ACC112 (cell line): ENCODE data around the gene ARSB.
"Not testable (repeated sequence)": the region's sequence is repeated elsewhere in the genome, so short reads cannot be mapped to it uniquely, and the experiment has no call there.

Source experiments
- H2AFZ ChIP-seq: fragments of 200-600 bp; sonication (generic); one replicate; pipeline ENCODE4 v1.6.0; 2017; ENCODE audit warnings: antibody characterized with exemption, low read length; ENCODE audit not compliant: unreplicated experiment
- H3K27ac ChIP-seq: fragments of 200-600 bp; sonication (generic); 2 replicates; pipeline ENCODE4 v1.5.1; 2014; ENCODE audit warnings: low read depth, mild to moderate bottlenecking, antibody characterized with exemption, low read length, moderate library complexity
- H3K27me3 ChIP-seq: fragments of 200-600 bp; sonication (generic); 2 replicates; pipeline ENCODE4 v1.6.1; 2014; ENCODE audit warnings: mild to moderate bottlenecking, antibody characterized with exemption, low read length, moderate library complexity, mixed read lengths; ENCODE audit not compliant: insufficient read depth
- H3K36me3 ChIP-seq: fragments of 200-600 bp; sonication (generic); 2 replicates; pipeline ENCODE4 v1.6.1; 2016; ENCODE audit warnings: mild to moderate bottlenecking, antibody characterized with exemption, low read length, moderate library complexity, mixed read lengths; ENCODE audit not compliant: insufficient read depth
- H3K4me1 ChIP-seq: fragments of 200-600 bp; sonication (generic); one replicate; pipeline ENCODE4 v1.6.1; 2016; ENCODE audit warnings: low read length, mixed read lengths; ENCODE audit not compliant: insufficient read depth, unreplicated experiment, control insufficient read depth
- H3K4me3 ChIP-seq: fragments of 200-600 bp; sonication (generic); 2 replicates; pipeline ENCODE4 v1.5.1; 2014; ENCODE audit warnings: mild to moderate bottlenecking, low read depth, low read length
- H3K79me2 ChIP-seq: fragments of 200-600 bp; sonication (generic); one replicate; pipeline ENCODE4 v1.6.0; 2016; ENCODE audit warnings: low read length; ENCODE audit not compliant: control insufficient read depth, unreplicated experiment, insufficient read depth

ARSB gene

GRCh38 chr5:78888580-78889368, 96.3 kb downstream of the ARSB start:
- peaks cover 15% of the 10 kb centered on the region for H3K4me1 ChIP-seq
- H3K27ac ChIP-seq, result peak overlapping the region; percentile 43; the same call in 1 of the 2 replicates
- no peaks in the 10 kb centered on the region for H3K36me3 ChIP-seq
- H3K27me3 ChIP-seq, result no peaks in the 10 kb centered on the region
- 0 out of 2 replicates have a peak overlapping the region, but pooled peaks have one; percentile 20 for H3K4me3 ChIP-seq
- no peak overlapping the region for H2AFZ ChIP-seq
- H3K79me2 ChIP-seq, result no peaks in the 10 kb centered on the region

- no peak overlapping the region for H3K27ac ChIP-seq
- peaks cover 15% of the 10 kb centered on the region for H3K4me1 ChIP-seq
- H3K27me3 ChIP-seq, result no peaks in the 10 kb centered on the region
- H2AFZ ChIP-seq, result no peak overlapping the region
- no peak overlapping the region for H3K4me3 ChIP-seq
- H3K79me2 ChIP-seq, result no peaks in the 10 kb centered on the region
- no peaks in the 10 kb centered on the region for H3K36me3 ChIP-seq
Observed at GRCh38 chr5:78887384-78888118, 97.6 kb downstream of the ARSB start.

GRCh38 chr5:78886341-78887230, 98.5 kb downstream of the ARSB start:
- no peaks in the 10 kb centered on the region for H3K36me3 ChIP-seq
- H3K27me3 ChIP-seq, result no peaks in the 10 kb centered on the region
- peaks cover 15% of the 10 kb centered on the region for H3K4me1 ChIP-seq
- H3K79me2 ChIP-seq, result no peaks in the 10 kb centered on the region
- H3K27ac ChIP-seq, result no peak overlapping the region
- H2AFZ ChIP-seq, result no peak overlapping the region
- no peak overlapping the region for H3K4me3 ChIP-seq

GRCh38 chr5:78881884-78882283, 103.2 kb downstream of the ARSB start:
- H2AFZ ChIP-seq, result no peak overlapping the region
- no peaks in the 10 kb centered on the region for H3K79me2 ChIP-seq
- H3K4me1 ChIP-seq, result no peaks in the 10 kb centered on the region
- H3K4me3 ChIP-seq, result no peak overlapping the region
- H3K36me3 ChIP-seq, result no peaks in the 10 kb centered on the region
- H3K27me3 ChIP-seq, result no peaks in the 10 kb centered on the region
- no peak overlapping the region for H3K27ac ChIP-seq

GRCh38 chr5:78879516-78879915, 105.6 kb downstream of the ARSB start:
- Histone ChIP-seq H3K4me3 (no peak overlapping the region), H3K4me1 (no peaks in the 10 kb centered on the region), H3K79me2 (no peaks in the 10 kb centered on the region), H3K36me3 (no peaks in the 10 kb centered on the region), H3K27ac (no peak overlapping the region), H2AFZ (no peak overlapping the region), H3K27me3 (no peaks in the 10 kb centered on the region)

GRCh38 chr5:78866076-78866475, 119.0 kb downstream of the ARSB start:
- not testable (repeated sequence) for H3K36me3 ChIP-seq, H3K27me3 ChIP-seq, H3K4me3 ChIP-seq, H3K27ac ChIP-seq, H3K4me1 ChIP-seq, H2AFZ ChIP-seq, H3K79me2 ChIP-seq

- H3K27ac ChIP-seq, result no peak overlapping the region
- H2AFZ ChIP-seq, result no peak overlapping the region
- H3K4me3 ChIP-seq, result no peak overlapping the region
- H3K27me3 ChIP-seq, result no peaks in the 10 kb centered on the region
- H3K4me1 ChIP-seq, result no peaks in the 10 kb centered on the region
- H3K36me3 ChIP-seq, result no peaks in the 10 kb centered on the region
- no peaks in the 10 kb centered on the region for H3K79me2 ChIP-seq
Observed at GRCh38 chr5:78858364-78858763, 126.7 kb downstream of the ARSB start.

GRCh38 chr5:78855026-78855425, 130.1 kb downstream of the ARSB start:
- no peaks in the 10 kb centered on the region for H3K4me1 ChIP-seq
- no peaks in the 10 kb centered on the region for H3K27me3 ChIP-seq
- H3K79me2 ChIP-seq, result no peaks in the 10 kb centered on the region
- no peak overlapping the region for H3K27ac ChIP-seq
- H3K4me3 ChIP-seq, result no peak overlapping the region
- H3K36me3 ChIP-seq, result no peaks in the 10 kb centered on the region
- H2AFZ ChIP-seq, result no peak overlapping the region

- H3K79me2 ChIP-seq, H3K27me3 ChIP-seq, H3K4me3 ChIP-seq, H3K4me1 ChIP-seq, H3K36me3 ChIP-seq, H3K27ac ChIP-seq, H2AFZ ChIP-seq: not testable (repeated sequence)
Observed at GRCh38 chr5:78851891-78852290, 133.2 kb downstream of the ARSB start.

- no peak overlapping the region for H2AFZ ChIP-seq
- peaks cover 6% of the 10 kb centered on the region for H3K4me1 ChIP-seq
- no peak overlapping the region for H3K27ac ChIP-seq
- no peaks in the 10 kb centered on the region for H3K79me2 ChIP-seq
- H3K36me3 ChIP-seq, result no peaks in the 10 kb centered on the region
- no peaks in the 10 kb centered on the region for H3K27me3 ChIP-seq
- no peak overlapping the region for H3K4me3 ChIP-seq
Observed at GRCh38 chr5:78845470-78845869, 139.6 kb downstream of the ARSB start.
